OCI-LY7 (cell line): Measurements from ENCODE around the gene TRAIP.

ENCODE experiments used
- CTCF ChIP-seq: fragments of 200-600 bp; sonication (generic); conservative IDR thresholded peaks from 2 replicates; pipeline ENCODE4 v1.5.1; 2014; ENCODE audit warnings: mild to moderate bottlenecking, antibody characterized with exemption, low read length, moderate library complexity, mixed read lengths
- EZH2phosphoT487 ChIP-seq: fragments of 200-600 bp; sonication (generic); IDR thresholded peaks from 2 replicates; pipeline ENCODE4 v1.6.1; 2018; ENCODE audit warnings: low read depth, borderline replicate concordance, mild to moderate bottlenecking, mixed run types, antibody characterized with exemption, low read length, moderate library complexity, mixed read lengths

GRCh38 chr3:49876567-49876966 lies 20.2 kb upstream of the TRAIP start:
- no peak for TF ChIP-seq CTCF
- no peak for TF ChIP-seq EZH2phosphoT487
